Loucy (cell line): Measurements from ENCODE around the gene EIPR1.
"Not testable (repeated sequence)": the region's sequence is repeated elsewhere in the genome, so short reads cannot be mapped to it uniquely, and the experiment has no call there.

ENCODE experiments used
- H2AFZ ChIP-seq: fragments of 200-600 bp; sonication (generic); 2 replicates; pipeline ENCODE4 v1.6.0; 2016; ENCODE audit warnings: antibody characterized with exemption, mild to moderate bottlenecking, low read length, moderate library complexity
- H3F3A ChIP-seq: fragments of 200-600 bp; 2 replicates; pipeline ENCODE4 v1.6.0; 2016; ENCODE audit warnings: antibody characterized with exemption, low read depth, mild to moderate bottlenecking
- H3K27me3 ChIP-seq: fragments of 200-600 bp; sonication (generic); 2 replicates; pipeline ENCODE4 v1.6.1; 2014; ENCODE audit warnings: low read length, mild to moderate bottlenecking; ENCODE audit not compliant: insufficient read depth, poor library complexity, severe bottlenecking
- H3K36me3 ChIP-seq: fragments of 200-600 bp; sonication (generic); 2 replicates; pipeline ENCODE4 v1.6.1; 2016; ENCODE audit warnings: low read length; ENCODE audit not compliant: insufficient read depth
- H3K4me1 ChIP-seq: fragments of 200-600 bp; sonication (generic); 2 replicates; pipeline ENCODE4 v1.5.1; 2014; ENCODE audit warnings: low read length, mild to moderate bottlenecking; ENCODE audit not compliant: insufficient read depth, poor library complexity, severe bottlenecking
- H3K4me2 ChIP-seq: fragments of 200-600 bp; sonication (generic); 2 replicates; pipeline ENCODE4 v1.6.0; 2014; ENCODE audit warnings: antibody characterized with exemption, low read length, low read depth, mild to moderate bottlenecking; ENCODE audit not compliant: poor library complexity, severe bottlenecking
- H3K4me3 ChIP-seq: fragments of 200-600 bp; sonication (generic); 2 replicates; pipeline ENCODE4 v1.5.1; 2014; ENCODE audit warnings: low read length, mild to moderate bottlenecking, mixed read lengths; ENCODE audit not compliant: poor library complexity, severe bottlenecking
- H3K79me2 ChIP-seq: fragments of 200-600 bp; sonication (generic); 2 replicates; pipeline ENCODE4 v1.6.1; 2014; ENCODE audit warnings: low read length; ENCODE audit not compliant: insufficient read depth
- H3K9ac ChIP-seq: fragments of 200-600 bp; sonication (generic); 2 replicates; pipeline ENCODE4 v1.6.0; 2014; ENCODE audit warnings: mild to moderate bottlenecking, low read depth, low read length, moderate library complexity; ENCODE audit not compliant: poor library complexity, severe bottlenecking
- H3K9me2 ChIP-seq: fragments of 200-600 bp; sonication (generic); replicated peaks from 2 replicates; pipeline ENCODE4 v1.6.1; 2016; ENCODE audit warnings: low read depth, low read length, mixed read lengths
- H3K9me3 ChIP-seq: fragments of 200-600 bp; sonication (generic); 2 replicates; pipeline ENCODE4 v1.6.1; 2014; ENCODE audit warnings: mild to moderate bottlenecking, antibody characterized with exemption, low read length, low read depth; ENCODE audit not compliant: insufficient read depth
- H4K20me1 ChIP-seq: fragments of 200-600 bp; sonication (generic); 2 replicates; pipeline ENCODE4 v1.6.0; 2014; ENCODE audit warnings: antibody characterized with exemption, low read length, mild to moderate bottlenecking; ENCODE audit not compliant: insufficient read depth, poor library complexity, severe bottlenecking
- CTCF ChIP-seq: fragments of 200-600 bp; sonication (generic); conservative IDR thresholded peaks from 2 replicates; pipeline ENCODE4 v1.5.1; 2014; ENCODE audit warnings: mild to moderate bottlenecking, antibody characterized with exemption, low read length
- EZH2phosphoT487 ChIP-seq: fragments of 200-600 bp; IDR thresholded peaks from 2 replicates; pipeline ENCODE4 v1.6.1; 2018; ENCODE audit warnings: antibody characterized with exemption, mild to moderate bottlenecking, moderate library complexity, borderline replicate concordance

The EIPR1 gene

GRCh38 chr2:3284657-3285630 is 92.7 kb downstream of the EIPR1 start:
- no peaks in the 10 kb centered on the region for H3K4me1 ChIP-seq
- peaks cover 5% of the 10 kb centered on the region; the same call in 1 of the 2 replicates for H3K79me2 ChIP-seq
- H3K9me3 ChIP-seq = no peaks in the 10 kb centered on the region
- H3K4me2 ChIP-seq = no peak overlapping the region
- no peaks in the 10 kb centered on the region for H3K36me3 ChIP-seq
- no peak overlapping the region for H3K9ac ChIP-seq
- no peak overlapping the region for H2AFZ ChIP-seq
- H3K4me3 ChIP-seq = no peak overlapping the region
- no peak for TF ChIP-seq CTCF
- TF ChIP-seq EZH2phosphoT487 = no peak
- no peaks in the 10 kb centered on the region for H3K27me3 ChIP-seq
- no peaks in the 10 kb centered on the region for H3K9me2 ChIP-seq
- H4K20me1 ChIP-seq = no peaks in the 10 kb centered on the region
- no peaks in the 10 kb centered on the region for H3F3A ChIP-seq

- not testable (repeated sequence) for H3F3A ChIP-seq, H3K4me3 ChIP-seq, H3K9me3 ChIP-seq, H4K20me1 ChIP-seq, H3K4me2 ChIP-seq, H3K27me3 ChIP-seq, H3K4me1 ChIP-seq, H2AFZ ChIP-seq, H3K9ac ChIP-seq, H3K9me2 ChIP-seq, H3K36me3 ChIP-seq, H3K79me2 ChIP-seq
Observed at GRCh38 chr2:3283876-3284656, 93.6 kb downstream of the EIPR1 start.

DNA sequence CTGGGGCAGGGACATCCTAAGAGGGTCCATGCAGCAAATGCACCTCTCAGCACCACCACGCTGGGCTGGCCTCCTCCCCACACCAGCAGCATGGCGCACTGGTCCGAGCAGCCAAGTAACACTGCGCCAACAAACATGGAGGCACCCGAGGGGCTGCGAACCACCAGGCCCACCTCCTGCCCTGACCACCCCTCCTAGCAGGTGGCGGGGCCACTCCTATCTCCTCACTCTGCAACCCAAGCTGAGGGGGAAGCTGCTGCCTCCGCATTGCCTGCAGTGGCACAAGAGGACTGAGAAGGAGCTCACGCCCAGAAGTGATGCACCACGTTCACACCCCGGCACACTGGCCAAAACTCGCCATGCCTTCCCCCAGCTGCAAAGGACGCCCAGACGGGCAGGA is 94.4 kb downstream of the EIPR1 start:
- Histone ChIP-seq H3K36me3 (no peaks in the 10 kb centered on the region), H4K20me1 (no peaks in the 10 kb centered on the region), H3K4me1 (no peaks in the 10 kb centered on the region), H3K4me2 (no peak overlapping the region), H3K4me3 (no peak overlapping the region), H2AFZ (no peak overlapping the region), H3K9me3 (no peaks in the 10 kb centered on the region), H3K79me2 (no peaks in the 10 kb centered on the region), H3F3A (no peaks in the 10 kb centered on the region), H3K9me2 (no peaks in the 10 kb centered on the region), H3K9ac (no peak overlapping the region), H3K27me3 (no peaks in the 10 kb centered on the region)
- no peak for TF ChIP-seq CTCF
- TF ChIP-seq EZH2phosphoT487 = no peak
